GM23248 (cell line): Measurements from ENCODE around the gene SPEM1.

ENCODE experiments used
- EZH2 ChIP-seq: fragments of 200-600 bp; sonication (generic); IDR thresholded peaks from 2 replicates; pipeline ENCODE4 v1.6.1; 2018; ENCODE audit warnings: antibody characterized with exemption, mild to moderate bottlenecking; ENCODE audit not compliant: insufficient read depth, poor library complexity, severe bottlenecking
- EZH2phosphoT487 ChIP-seq: fragments of 200-600 bp; sonication (generic); IDR thresholded peaks from 2 replicates; pipeline ENCODE4 v1.6.1; 2018; ENCODE audit warnings: antibody characterized with exemption, moderate library complexity, mild to moderate bottlenecking, low read depth; ENCODE audit not compliant: insufficient read depth

- TF ChIP-seq EZH2 (no peak), EZH2phosphoT487 (no peak)
Measured at GRCh38 chr17:7425756-7426155, 5.6 kb downstream of the SPEM1 start.
